GM23248 (cell line): ENCODE results near the gene PML.

ENCODE experiments used
- EZH2 ChIP-seq: fragments of 200-600 bp; sonication (generic); IDR thresholded peaks from 2 replicates; pipeline ENCODE4 v1.6.1; 2018; ENCODE audit warnings: antibody characterized with exemption, mild to moderate bottlenecking; ENCODE audit not compliant: insufficient read depth, poor library complexity, severe bottlenecking
- EZH2phosphoT487 ChIP-seq: fragments of 200-600 bp; sonication (generic); IDR thresholded peaks from 2 replicates; pipeline ENCODE4 v1.6.1; 2018; ENCODE audit warnings: antibody characterized with exemption, moderate library complexity, mild to moderate bottlenecking, low read depth; ENCODE audit not compliant: insufficient read depth

DNA sequence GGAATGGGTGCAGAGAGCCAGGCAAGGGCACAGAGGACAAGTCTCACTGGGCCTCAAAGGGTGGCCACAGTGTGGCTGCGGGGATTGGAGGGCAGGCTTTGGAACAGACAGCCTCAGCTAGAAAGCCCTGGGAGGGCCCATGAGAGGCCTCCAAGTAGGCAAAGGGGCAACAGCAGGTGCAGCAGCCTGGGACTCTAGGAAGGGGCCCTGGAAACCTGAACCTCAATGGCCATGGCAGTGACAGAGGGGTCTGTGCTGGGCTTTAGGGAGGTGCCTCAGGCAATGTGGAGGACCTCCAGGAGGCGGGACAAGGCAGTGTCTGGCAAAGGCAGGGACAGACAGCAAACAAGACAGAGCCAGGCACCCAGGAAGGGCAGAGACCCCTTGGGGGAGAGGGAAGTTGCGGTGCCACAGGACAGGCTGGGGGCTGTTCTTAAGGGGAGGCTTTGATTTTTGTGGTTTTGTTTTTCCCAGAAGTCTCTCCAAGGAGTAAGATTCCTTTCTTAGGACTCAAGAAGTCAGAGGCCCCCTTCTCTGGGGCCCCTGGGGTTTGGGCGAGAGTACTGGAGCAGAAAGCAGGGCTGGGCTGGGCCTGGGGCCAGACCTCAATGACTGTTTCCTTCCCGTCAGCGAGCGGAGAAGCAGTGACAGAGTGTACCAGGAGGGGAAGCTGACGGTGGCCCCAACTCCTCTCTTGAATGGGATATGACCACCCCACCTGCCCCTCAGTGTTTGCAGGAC lies 12.1 kb upstream of the PML start:
- no peak for TF ChIP-seq EZH2
- no peak for TF ChIP-seq EZH2phosphoT487
